ENCODE measurements around the gene LRRC19. TPM values are rescaled to one million over a fixed set of nuclear protein-coding genes. Genes with fewer than 3 reads are reported as not detected.

LRRC19 gene
- total RNA-seq, 1 experiment from 2014 or later: not detected

- DNase-seq (ENCODE audit: low read depth, low spot score) (peak; percentile 59), ATAC-seq (peak; percentile 100)
- Histone ChIP-seq H3K9me3 (ENCODE audit: control insufficient read depth, insufficient read depth, low read depth, low read length) (no peaks in the 10 kb centered on the region), H3K36me3 (ENCODE audit: control insufficient read depth, insufficient read depth, low read length) (no peaks in the 10 kb centered on the region), H3K4me3 (ENCODE audit: low read depth in 2 of 2, low read length in 2 of 2) (peak within 1 kb of the TSS; percentile 55 to 68), H3K27ac (ENCODE audit: low read length) (peak within 1 kb of the TSS; percentile 80), H3K4me1 (ENCODE audit: control insufficient read depth, insufficient read depth, low read length) (no peaks in the 10 kb centered on the region), H3K27me3 (ENCODE audit: control insufficient read depth, insufficient read depth, low read length) (no peaks in the 10 kb centered on the region)
- no TSS peak for BruUV-seq (replicated peaks)
- POLR2A ChIA-PET: no interaction called here
- intact Hi-C loops (cut with micrococcal nuclease; ENCODE audit: unreplicated experiment) (no loop called here), in situ Hi-C loops (cut with HindIII; ENCODE audit: low pct_unique_long_range_greater_than_20kb, low sequenced_read_pairs) (no loop called here)
- no peak for TF ChIP-seq REST (IDR thresholded peaks at IDR 0.05; ENCODE audit: insufficient read depth in 1 of 2, low read depth in 2 of 2, low read length in 1 of 2)
- CTCF ChIA-PET: no interaction called here
Measured at GRCh38 chr9:26955921-26956859, 49.3 kb downstream of the LRRC19 start, which contains the start of gene IFT74. Gene IFT74, plus strand, starts transcription at chr9:26956412. Its CDS starts 5,556 bp downstream, at chr9:26961968.

- intact Hi-C loops (cut with micrococcal nuclease; ENCODE audit: unreplicated experiment) (no loop called here), in situ Hi-C loops (cut with HindIII; ENCODE audit: low pct_unique_long_range_greater_than_20kb, low sequenced_read_pairs) (no loop called here)
- TF ChIP-seq REST (IDR thresholded peaks at IDR 0.05; ENCODE audit: insufficient read depth in 1 of 2, low read depth in 2 of 2, low read length in 1 of 2) (no peak), TCF7L2 (IDR thresholded peaks at IDR 0.05; ENCODE audit: low read depth, low read length) (no peak), SIN3A (IDR thresholded peaks at IDR 0.05; ENCODE audit: borderline replicate concordance, insufficient read depth, low read depth, low read length) (no peak), POLR2AphosphoS5 (IDR thresholded peaks at IDR 0.05; ENCODE audit: low read depth, low read length) (no peak), CTCF (IDR thresholded peaks at IDR 0.05) (no peak)
- H3K9me3 ChIP-seq (ENCODE audit: control insufficient read depth, insufficient read depth, low read depth, low read length): no peaks in the 10 kb centered on the region
- no peak for ATAC-seq
- no peaks in the 10 kb centered on the region for H3K27me3 ChIP-seq (ENCODE audit: control insufficient read depth, insufficient read depth, low read length)
- ChIA-PET POLR2A (no interaction called here), CTCF (no interaction called here)
- peak overlapping the region; percentile 55 to 68 for H3K4me3 ChIP-seq (ENCODE audit: low read depth in 2 of 2, low read length in 2 of 2)
- H3K4me1 ChIP-seq (ENCODE audit: control insufficient read depth, insufficient read depth, low read length): no peaks in the 10 kb centered on the region
- H3K36me3 ChIP-seq (ENCODE audit: control insufficient read depth, insufficient read depth, low read length): no peaks in the 10 kb centered on the region
- DNase-seq (ENCODE audit: low read depth, low spot score): no peak
- H3K27ac ChIP-seq (ENCODE audit: low read length): peak overlapping the region; percentile 61
- BruUV-seq (replicated peaks): no TSS peak
Measured at GRCh38 chr9:26955222-26955903, 50.1 kb downstream of the LRRC19 start.

Measured in Panc1 (cell line).